GM19438 (cell line): ENCODE measurements around the gene FOXA3.

Experiments used
- ATAC-seq: cut with Tn5 transposase; IDR thresholded peaks from one replicate; pipeline ENCODE4 v1.9.1; 2021; ENCODE audit warnings: low read depth; ENCODE audit not compliant: unreplicated experiment

Gene FOXA3

DNA sequence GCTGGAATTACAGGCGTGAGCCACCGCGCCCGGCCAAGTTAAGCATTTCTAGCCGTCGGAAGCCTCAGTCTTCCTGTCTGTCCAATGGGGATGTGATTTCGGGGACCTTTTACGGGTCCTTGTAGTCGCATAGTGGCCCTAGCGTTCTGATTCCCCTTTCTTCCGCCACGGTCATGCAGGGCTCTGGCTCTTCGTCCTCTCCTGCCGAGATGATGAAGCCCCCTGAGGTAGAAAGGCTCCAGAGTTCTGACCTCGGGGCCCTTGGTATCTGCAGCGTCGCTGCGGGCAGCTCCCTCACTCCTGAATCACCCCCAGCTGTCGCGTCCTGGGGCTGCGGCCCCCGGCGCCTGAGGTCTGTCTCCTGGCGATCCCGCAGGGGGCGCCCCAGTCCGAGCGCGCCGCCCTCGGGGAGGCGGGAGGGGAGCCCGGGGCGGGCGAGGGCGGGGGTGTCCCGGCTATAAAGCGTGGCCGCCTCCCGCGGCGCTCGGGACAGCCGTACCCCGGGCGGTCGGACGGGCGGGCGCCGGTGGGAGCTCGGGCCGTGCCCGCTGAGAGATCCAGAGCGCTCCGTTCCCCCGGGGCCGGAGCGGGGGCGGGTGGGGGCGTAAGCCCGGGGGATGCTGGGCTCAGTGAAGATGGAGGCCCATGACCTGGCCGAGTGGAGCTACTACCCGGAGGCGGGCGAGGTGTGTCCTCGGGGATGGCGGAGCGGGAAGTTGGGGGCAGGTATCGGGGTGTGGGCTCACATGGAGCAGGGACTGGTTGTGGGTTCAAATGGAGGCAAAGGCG is at the start of gene FOXA3:
Gene FOXA3, plus strand, starts transcription at position 487 of the 789 bp plus-strand sequence. Its CDS starts 131 bp downstream, at position 618.
- no peak for ATAC-seq

DNA sequence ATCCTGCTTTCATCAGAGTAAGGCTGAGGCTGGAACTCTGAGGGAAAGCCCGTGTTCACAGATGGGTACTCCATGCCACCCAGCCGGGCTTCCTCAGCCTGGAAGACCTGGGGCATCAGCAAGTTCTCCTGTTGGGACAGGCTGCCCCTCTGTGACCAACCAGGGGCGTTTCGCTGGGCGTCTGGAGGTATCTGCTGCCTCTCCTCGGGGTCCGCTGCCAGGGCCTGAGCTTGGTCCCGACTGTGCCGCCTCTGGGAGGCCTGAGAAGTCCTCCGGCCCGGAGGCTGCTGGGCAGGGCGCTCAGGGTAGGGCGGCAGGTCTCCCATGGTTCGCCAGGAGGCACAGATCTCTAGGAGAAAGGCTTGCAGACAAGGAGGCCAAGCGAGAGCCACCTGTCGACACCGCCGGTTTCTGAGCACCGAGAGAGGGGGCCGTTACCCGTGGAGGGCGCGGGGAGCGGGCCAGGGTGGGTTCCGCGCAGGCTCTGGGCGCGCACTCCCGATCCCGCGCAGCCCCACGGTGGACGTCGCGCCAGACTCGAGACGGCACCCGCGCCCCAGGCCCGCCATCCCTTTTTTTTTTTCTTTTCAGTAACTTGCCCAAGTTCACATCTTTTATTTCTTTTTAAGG is 49.2 kb upstream of the FOXA3 start, which contains the start of gene RSPH6A:
Gene RSPH6A, minus strand, starts transcription at position 458 of the 630 bp plus-strand sequence. Its CDS starts 132 bp downstream, at position 326.
- no peak for ATAC-seq

DNA sequence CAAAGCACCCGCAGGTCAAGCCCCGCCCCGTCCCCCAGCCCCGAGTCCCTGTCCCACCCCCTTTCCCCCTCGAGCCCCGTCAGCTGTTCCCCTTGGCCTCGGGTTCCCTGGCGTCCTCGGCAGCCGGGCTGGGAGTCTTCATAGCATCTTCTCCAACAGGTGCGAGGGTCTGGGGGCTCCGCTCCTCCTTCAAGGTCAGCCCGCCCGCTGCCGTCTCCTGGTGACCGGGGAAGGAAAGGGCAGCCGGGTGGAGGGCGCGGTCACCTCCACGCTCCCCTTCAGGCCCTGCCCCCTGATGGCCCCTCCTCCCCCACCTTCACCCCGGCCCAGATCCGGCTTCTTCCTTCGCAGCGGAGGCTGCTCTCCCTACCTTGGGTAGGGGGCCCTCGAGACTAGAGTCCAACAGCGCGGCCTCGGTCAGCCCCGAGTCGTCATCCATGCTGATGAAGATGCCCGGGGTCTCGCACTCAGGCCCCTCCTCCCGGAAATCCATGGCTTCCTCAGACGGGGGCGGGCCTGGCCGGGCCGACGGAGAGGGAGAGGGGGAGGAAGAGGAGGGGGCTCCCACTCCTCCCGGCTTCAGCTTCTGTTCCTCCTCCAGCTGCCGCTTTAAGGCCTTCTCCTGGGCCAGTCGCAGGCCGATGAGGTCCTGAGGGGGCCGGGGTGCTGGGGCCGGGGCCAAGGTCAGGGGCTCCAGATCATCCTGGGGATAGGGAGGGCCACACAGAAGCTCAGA is 48.5 kb upstream of the FOXA3 start:
- ATAC-seq = no peak

DNA sequence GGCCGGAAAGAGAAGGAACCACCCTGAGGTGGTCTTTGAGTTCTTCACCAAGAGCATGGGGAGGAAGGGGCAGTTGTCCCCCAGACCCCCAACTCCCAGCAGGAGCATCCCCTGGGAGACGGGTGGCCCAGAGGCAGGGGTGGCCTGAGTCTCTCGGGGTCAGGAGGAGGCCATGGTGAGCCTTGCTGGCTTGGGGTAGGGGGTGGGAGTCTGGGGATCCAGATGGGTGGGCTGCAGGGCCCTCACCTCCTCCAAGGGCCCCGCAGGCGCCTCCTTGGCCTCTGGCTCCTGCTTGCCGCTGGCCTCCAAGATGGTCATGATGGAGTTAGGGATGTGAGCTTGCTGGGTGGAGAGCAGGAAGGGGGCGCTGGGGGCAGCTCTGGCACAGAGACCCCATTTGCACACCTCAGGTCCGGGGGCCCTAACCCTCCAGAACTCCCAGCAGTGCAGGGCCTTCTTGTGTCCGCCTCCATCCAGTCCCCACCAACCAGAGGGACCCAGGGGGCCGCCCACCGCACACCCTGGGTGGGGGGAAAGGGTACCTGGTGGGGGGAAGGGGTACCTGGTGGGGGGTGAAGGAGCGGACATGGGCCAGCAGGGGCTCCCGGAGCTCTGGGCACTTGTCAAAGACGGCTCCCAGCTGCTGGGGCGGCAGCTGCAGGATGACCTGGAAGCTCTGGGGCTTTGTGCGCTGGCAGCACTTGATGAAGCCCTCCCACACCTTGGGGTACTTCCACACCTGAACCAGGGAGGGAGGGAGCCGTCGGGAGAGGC is 47.7 kb upstream of the FOXA3 start:
- ATAC-seq = no peak

DNA sequence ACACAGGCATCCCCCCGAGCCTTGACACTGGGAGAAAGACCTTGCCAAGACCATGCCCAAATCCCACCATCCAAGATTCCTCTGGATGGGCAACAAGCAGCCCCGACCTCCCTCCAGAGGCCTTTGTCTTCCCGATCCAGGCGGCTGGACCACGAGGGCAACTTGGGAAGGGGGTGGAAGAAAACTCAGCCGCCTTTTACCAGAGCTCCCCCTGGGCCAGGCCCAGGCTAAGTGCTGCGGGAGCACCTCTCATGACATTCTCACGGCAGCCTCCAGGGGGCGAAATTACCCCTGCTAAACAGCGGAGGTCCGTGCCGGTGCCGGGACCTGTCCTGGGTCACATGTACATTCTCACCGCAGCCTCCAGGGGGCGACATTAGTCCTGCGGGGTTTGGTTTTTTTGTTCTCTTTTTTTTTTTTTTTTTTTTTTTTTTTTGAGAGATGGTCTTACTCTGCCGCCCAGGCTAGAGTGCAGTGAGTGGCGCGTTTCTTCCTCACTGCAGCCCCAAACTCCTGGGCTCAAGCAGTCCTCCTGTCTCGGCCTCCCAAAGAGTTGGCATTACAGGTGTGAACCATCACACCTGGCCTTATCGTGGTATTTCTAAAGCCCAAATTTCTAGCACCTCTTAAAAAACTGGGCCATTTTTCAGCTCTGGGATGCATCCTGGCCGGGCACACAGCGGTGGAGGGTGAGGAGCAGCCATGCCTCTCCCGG is 47.0 kb upstream of the FOXA3 start:
- peak; percentile 84 for ATAC-seq

DNA sequence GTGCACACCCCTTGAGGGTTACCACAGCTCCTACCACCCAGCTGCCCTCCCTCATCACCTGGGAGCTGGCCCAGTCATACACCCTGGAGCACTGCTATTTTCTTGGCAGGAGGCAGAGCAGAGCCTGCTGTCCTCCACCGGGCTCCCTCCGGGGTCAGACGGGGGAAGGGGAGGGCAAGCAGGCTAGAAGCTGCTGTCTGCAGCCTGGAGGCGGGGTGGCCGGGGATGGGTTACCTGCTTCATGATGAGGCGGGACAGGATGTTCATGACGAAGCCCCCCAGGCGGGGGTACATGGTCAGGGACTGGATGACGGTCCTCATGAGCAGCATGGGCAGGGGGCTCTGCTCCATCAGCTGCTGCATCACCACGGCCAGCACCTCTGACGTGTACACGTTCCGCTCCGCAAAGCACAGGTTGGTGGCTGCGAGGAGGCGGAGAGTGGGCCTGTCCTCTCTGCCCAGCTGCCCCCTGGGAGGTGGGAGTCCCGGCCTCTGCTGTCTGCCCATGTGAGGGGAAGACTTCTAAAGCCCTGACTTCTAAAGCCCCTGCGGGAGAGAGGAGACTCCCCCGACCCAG is 46.3 kb upstream of the FOXA3 start:
- ATAC-seq = no peak

DNA sequence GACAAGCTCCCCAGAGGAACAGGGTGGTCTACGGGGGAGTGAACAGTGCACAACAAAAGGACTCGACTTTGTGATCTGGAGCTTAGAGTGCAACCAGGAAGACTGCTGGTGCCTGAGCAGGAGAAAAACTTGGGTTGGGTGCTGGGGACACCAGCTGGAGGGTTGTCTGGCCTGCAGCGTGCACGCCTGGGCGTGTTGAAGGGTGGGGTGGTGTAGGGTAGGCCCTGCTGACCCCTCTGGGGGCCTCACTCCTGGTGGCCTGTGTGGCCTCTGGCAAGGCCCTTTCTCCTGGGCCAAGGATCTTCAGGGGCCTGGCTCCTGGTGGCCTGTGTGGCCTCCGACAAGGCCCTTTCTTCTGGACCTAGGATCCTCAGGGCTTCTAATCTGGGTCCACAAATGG is 44.4 kb upstream of the FOXA3 start:
- ATAC-seq = no peak

DNA sequence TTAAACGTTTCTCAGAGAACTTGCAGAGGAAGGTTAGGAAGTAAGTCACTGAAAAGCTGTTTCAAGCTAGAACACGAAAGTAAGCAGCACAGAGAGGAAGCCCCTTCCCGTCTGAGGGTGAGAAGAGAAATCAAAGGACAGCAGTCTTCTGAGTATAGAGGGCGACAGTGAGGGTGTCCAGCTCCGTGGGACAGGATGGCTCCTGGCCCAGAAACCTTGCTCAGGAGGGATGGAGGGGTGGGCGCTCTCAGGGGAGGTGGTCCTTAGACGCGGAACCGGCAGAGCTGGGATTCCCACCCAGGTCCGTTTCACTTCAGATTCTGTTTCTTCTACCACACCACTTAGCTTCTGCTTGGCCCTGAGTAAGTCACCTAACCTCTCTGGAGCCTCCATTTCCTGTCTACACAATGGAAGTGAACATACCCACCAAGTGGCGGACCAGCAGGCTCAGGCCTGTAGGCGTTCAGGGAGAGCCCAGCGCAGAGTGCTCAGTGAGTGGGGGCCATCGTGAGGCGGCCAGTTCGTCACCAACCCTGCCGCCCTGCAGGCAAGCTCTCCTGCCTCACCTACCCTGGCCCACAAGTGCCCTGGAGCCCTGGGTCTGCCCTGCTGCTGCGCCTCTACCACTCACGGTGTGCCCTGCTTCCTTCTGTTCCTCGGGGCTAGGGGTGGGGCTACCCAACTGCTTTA is 43.6 kb upstream of the FOXA3 start:
- ATAC-seq = no peak

DNA sequence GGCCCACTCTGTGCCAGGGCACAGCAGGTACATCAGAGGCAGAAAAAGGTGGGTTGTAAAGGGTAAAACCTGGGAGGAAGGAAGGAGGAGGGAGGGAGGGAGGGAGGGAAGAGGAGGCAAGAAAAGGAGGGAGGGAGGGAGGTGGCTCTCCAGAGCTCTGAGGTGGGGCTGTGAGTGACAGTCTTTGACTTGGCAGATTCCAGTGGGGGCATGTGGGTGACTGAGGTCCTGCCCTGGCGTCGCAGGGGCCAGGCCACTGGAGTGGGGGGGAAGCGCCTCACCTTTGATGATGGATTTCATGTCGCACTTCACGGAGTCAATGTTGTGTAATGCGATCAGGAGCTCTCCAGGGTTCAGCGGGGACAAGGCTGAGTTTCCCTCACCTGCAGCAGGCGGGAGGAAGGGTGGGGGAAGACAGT is 43.0 kb upstream of the FOXA3 start:
- no peak for ATAC-seq

DNA sequence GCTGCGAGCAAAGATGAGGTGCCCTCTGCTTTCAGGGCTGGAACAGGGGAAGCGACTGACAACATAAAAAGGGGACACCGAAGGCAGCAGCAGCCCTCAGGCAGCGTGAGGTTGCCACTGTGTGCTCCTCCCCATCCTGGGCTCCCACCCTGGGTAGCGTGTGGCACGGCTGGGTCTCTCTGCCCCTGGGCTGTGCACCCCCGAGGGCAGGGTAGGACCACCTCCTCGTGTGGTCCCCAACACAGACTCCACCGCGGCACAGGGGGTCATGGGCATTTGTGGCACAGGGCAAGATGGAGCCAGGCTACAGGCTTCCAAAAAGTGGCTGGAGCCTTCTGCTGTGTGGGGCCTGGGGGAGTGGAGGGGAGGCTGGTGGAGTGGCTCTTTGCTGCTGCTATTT is 42.6 kb upstream of the FOXA3 start:
- ATAC-seq = no peak

DNA sequence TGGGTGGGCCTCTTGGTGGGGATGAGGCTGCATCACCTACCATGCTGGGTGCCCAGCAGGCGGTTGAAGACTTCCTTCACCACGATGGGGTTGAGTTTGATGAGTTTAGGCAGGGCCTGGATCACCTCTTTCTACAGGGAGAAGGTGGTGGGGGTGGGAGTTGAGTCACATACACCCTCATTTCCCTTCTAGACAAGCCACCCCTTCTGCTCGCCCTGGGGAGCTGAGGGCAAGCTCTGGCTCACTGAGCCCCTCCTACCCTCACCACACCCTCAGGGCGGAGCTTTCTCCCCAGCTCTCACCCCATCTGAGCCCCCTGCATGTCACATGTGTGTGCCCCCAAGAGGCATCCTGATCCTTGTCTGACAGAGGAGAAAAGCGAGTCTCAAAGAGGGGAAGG is 41.4 kb upstream of the FOXA3 start:
- no peak for ATAC-seq

DNA sequence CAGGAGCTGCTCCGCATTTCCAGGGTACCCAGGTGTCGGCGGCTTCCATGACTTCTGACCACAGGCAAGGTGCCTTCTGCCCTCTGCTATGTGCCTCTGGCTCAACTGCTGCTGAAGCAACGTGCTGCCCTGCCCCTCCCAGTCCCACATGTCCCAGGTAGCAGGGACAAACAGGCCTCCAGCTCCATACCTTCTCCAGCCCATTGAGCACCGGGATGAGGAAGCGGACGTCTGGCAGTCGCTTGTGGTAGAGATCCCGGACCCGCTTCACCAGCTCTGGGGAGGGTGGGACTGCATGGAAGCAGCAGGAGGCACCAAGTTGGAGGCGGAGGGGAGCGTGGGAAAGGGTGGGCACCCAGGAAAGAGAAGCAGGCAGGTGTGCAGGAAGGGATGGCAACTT is 40.9 kb upstream of the FOXA3 start:
- ATAC-seq = no peak

DNA sequence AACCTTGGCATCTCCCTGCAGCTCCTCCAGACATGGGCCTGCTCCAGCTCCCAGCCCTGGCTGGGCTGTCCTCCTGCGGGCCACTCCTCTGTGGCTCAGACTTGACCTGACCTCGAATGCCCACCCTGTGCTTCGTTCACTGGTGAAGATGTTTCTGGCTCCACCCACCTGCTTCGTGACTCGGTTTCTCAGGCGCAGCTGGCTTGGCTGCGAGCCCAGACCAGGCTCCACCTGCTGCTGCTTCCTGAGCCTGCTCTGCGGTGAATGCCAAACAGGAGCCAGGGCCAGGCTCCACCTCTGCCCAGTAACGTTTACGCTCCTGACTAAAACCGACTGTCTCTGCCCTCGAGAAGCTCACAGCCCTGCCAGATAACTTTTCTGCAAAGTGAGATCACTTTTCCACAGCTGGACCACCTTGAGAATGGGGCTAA is 40.1 kb upstream of the FOXA3 start:
- ATAC-seq = no peak

DNA sequence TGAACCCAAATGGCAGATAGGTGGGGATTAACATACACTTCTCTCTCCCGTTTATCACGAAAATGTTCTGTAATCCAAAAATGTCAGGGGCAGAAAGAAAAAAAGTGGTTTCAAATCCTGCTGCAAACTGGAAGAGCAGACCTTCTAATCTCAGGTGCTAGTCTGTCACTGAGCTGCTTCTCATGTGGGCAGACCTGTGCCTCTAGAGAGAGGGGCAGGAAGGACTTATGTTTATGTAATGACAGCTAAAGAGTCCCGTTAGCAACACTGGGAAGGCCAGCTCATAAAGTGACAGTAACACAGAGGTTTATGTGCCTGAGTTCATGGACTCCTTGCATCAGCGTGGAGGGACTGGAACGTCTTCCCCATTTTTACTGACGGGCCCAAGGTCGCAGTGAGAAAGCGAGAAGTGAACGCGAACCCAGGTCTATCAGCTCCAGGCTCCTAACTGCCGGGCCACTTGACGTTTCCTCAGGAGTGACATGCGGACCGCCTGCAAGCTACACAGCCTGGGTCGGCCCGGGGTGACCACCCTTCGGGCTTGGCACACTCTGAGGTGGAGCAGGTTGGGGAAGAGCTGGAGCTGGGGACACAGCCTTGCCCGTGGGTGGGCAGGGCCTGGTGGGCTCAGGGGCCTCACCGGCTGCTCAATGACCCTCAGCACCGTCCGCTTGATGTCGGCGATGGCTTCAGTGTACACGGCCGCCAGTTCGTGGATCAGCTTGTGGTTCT is 39.4 kb upstream of the FOXA3 start:
- no peak for ATAC-seq

DNA sequence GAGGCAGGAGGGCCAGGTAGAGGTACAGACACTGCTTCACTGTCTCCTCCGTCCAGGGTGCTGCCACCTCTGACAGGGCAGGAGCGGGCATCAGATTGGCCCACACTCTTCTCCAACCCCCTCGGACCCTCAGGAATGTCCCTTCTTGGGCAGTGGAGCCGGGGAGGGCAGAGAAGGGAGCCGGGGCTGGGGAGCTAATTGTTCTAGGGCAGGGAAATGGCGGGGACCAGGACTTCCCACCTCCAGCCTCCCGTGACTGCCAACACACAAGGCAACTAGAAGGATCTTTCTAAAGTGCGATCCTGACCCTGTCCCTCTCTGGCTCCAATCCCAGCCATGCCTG is 38.9 kb upstream of the FOXA3 start:
- ATAC-seq = no peak

DNA sequence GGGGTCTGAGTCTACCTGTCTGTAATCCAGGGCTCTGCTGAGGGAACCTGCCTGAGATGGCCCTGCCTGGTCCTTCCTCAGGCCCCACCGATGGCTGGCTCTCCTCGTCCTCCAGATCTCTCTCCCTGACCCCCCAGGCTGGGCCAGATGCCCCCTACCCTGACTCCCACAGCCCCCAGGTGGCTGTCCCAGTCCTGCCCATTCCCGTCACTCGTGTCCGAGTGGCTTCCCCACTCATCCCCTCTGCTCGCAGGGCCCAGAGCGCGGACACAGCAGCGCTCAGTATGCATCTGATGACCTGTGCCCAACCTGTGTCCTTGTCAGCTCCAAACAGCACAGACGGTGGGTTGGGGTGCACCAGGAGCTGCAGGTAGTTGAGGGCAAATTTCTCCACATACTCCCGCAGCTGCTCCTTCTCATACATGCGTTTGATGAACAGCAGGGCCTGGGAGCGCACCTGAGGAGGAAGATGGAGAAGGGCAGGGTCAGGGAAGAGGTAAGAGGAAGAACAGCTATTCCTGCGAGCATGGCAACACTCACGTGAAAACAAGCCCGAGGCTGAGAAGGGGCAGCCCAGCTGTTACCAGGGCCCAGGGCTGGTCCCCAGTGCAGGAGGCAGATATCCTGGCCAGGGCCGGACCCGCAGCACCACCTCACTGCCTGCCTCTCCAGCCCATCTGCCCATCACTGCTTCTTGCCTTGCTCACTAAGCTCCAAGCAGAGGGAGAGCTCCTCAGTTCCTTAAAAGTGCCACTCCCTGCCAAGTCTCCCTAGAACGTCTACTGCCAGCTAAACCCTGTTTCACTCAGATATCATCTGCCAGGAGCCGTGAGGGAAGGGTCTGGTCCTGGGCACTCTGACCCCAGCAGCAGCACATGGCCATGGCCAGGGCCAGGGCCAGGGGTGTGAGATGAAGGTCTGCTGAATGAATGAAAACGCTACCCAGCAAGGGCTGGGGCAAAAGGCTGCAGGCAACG is 37.9 kb upstream of the FOXA3 start:
- ATAC-seq = no peak

DNA sequence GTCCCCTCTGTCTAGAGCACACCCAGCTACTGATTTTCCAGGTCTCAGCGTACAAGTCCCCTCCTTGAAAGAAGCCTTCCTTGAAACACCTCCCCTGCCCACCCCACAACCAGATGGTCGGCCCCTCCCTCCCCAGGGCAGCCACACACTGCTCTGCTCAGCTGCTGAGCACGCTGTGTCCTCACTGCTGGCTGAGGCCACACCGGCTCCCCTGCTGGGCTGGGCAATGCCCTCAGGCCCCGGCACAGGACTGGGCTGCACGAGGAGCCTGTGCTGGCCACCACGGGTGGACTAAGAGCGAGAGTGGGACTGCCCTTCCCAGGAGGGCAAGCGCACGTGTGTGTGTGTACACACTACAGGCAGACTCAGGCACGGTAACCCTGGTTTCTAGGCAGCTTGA is 37.2 kb upstream of the FOXA3 start:
- ATAC-seq = no peak
